Stomach (tissue), 9 donors: ENCODE data around the gene B3GALT2. TPM values are rescaled to one million over a fixed set of nuclear protein-coding genes. Genes with fewer than 3 reads are reported as not detected.

ENCODE experiments used
- DNase-seq, 2 donors: peaks; one replicate each; pipeline versions ENCODE4 v3.0.0 to v3.0.0-alpha.2; 2013 to 2019
- H3K27ac ChIP-seq, 5 donors: fragments of 200-600 bp in 4 of 5; sonication (generic) in 4 of 5; one replicate each; pipeline ENCODE4 v1.5.1; 2013 to 2019; ENCODE audit warnings: mild to moderate bottlenecking in 1 of 5, moderate library complexity in 1 of 5
- H3K27me3 ChIP-seq, 3 donors: fragments of 200-600 bp; sonication (generic); one replicate each; pipeline ENCODE4 v1.5.1; 2017 to 2019; ENCODE audit warnings: mixed run types in 1 of 3
- H3K36me3 ChIP-seq, 4 donors: fragments of 200-600 bp; sonication (generic); 1 replicate in 3 of 4; 2 replicates in 1 of 4; pipeline ENCODE4 v1.5.1; 2016 to 2019
- H3K4me1 ChIP-seq, 4 donors: fragments of 200-600 bp; sonication (generic); one replicate each; pipeline ENCODE4 v1.5.1; 2016 to 2019
- H3K4me3 ChIP-seq, 4 donors: fragments of 200-600 bp; sonication (generic) in 3 of 4; one replicate each; pipeline ENCODE4 v1.5.1; 2016 to 2019; ENCODE audit warnings: mild to moderate bottlenecking in 1 of 4
- H3K9me3 ChIP-seq, 4 donors: fragments of 200-600 bp; sonication (generic); one replicate each; pipeline ENCODE4 v1.5.1; 2016 to 2019
- CTCF ChIP-seq, 7 experiments: fragments of 450-650 bp in 4 of 7; fragments of 200-600 bp in 3 of 7; sonication (generic) in 3 of 7; IDR thresholded peaks; one replicate each; pipeline ENCODE4 v1.5.1; 2016 to 2019; ENCODE audit warnings: antibody characterized with exemption in 7 of 7, control low read depth in 2 of 7, mild to moderate bottlenecking in 1 of 7
- EP300 ChIP-seq: sonication (generic); formaldehyde crosslinking; IDR thresholded peaks from one replicate; pipeline ENCODE4 v1.6.1; 2017; ENCODE audit warnings: antibody characterized with exemption
- POLR2A ChIP-seq, 4 donors: fragments of 450-650 bp; IDR thresholded peaks; one replicate each; pipeline ENCODE4 v1.6.1; 2016; ENCODE audit warnings: antibody characterized with exemption in 4 of 4, control low read depth in 2 of 4, mild to moderate bottlenecking in 1 of 4, moderate library complexity in 1 of 4
- POLR2AphosphoS5 ChIP-seq, 3 donors: sonication (generic); formaldehyde crosslinking; IDR thresholded peaks; one replicate each; pipeline ENCODE4 v1.6.1; 2016; ENCODE audit warnings: antibody characterized with exemption in 3 of 3
- WGBS, 5 donors: extraction: QIAGEN DNeasy Blood & Tissue Kit in 3 of 5; methylation state at CpG; one replicate each; pipeline versions ENCODE4 v1.1.5 to v1.1.7; 2013 to 2018; 5-methylcytosine and 5-hydroxymethylcytosine counted together
- intact Hi-C: fragments of 100-400 bp; cut with DNase I; formaldehyde crosslinking; loops from one replicate; pipeline ENCODE4 v1.15.1; 2023; ENCODE audit warnings: low total_unique reads
- polyA plus RNA-seq, 3 donors: library from polyadenylated mRNA; stranded (reverse); fragments of 200-250 nt; gene quantifications; one replicate each; pipeline ENCODE4 v1.2.3, GENCODE V29; 2013
- total RNA-seq, 5 donors: library from RNA; depleted of rRNA; stranded (reverse); fragments of >200 nt; gene quantifications; one replicate each; pipeline versions ENCODE4 v1.1.0 to v1.2.3, GENCODE V29; 2014 to 2016
- donor health status: healthy with polysubstance abuse.
- donor health status: Bipolar disorder and iron deficiency.
- donor health status: healthy.

B3GALT2 gene
- total and polyA plus RNA-seq, 8 donors: 0.13 to 3.1 (median 0.45) TPM; not detected in 1

GRCh38 chr1:193222056-193222615 is 35.7 kb upstream of the B3GALT2 start:
- WGBS, 5 donors: 74 to 89% (median 84%) methylated on average over 8 of the region's 8 CpGs
- Histone ChIP-seq H3K9me3 (no peaks in the 10 kb centered on the region), H3K4me1 (peaks cover 0 to 4% (median 0%) of the 10 kb centered on the region in 4 donors), H3K36me3 (peaks cover 0 to 28% (median 13%) of the 10 kb centered on the region in 4 donors), H3K4me3 (no peak overlapping the region), H3K27me3 (no peaks in the 10 kb centered on the region), H3K27ac (peak overlapping the region in 1 of 5 donors; percentile 6)
- intact Hi-C loops: no loop called here
- TF ChIP-seq POLR2A (IDR thresholded peaks at IDR 0.05): no peak
- TF ChIP-seq EP300: no peak
- TF ChIP-seq CTCF (IDR thresholded peaks at IDR 0.05): no peak
- no peak for TF ChIP-seq POLR2AphosphoS5 (IDR thresholded peaks at IDR 0.05)
- peak in 1 of 2 donors; percentile 14 for DNase-seq

- Histone ChIP-seq H3K4me3 (no peak overlapping the region), H3K27ac (peak overlapping the region in 1 of 5 donors; percentile 6), H3K36me3 (peaks cover 0 to 33% (median 18%) of the 10 kb centered on the region in 4 donors), H3K9me3 (no peaks in the 10 kb centered on the region), H3K27me3 (no peaks in the 10 kb centered on the region), H3K4me1 (peaks cover 0 to under 1% (median 0%) of the 10 kb centered on the region in 4 donors)
- intact Hi-C loops: no loop called here
- DNase-seq: no peak
- TF ChIP-seq EP300 (no peak), CTCF (IDR thresholded peaks at IDR 0.05) (no peak), POLR2AphosphoS5 (IDR thresholded peaks at IDR 0.05) (no peak), POLR2A (IDR thresholded peaks at IDR 0.05) (no peak)
Measured at GRCh38 chr1:193221651-193222050, 35.2 kb upstream of the B3GALT2 start.

GRCh38 chr1:193219391-193219790 is 33.0 kb upstream of the B3GALT2 start:
- H3K4me1 ChIP-seq: no peaks in the 10 kb centered on the region
- peaks cover 0 to 47% (median 30%) of the 10 kb centered on the region in 4 donors for H3K36me3 ChIP-seq
- WGBS, 5 donors: 93 to 99% (median 95%) methylated on average over 4 of the region's 4 CpGs
- no peak overlapping the region for H3K27ac ChIP-seq
- H3K27me3 ChIP-seq: no peaks in the 10 kb centered on the region
- TF ChIP-seq POLR2A (IDR thresholded peaks at IDR 0.05) (no peak), POLR2AphosphoS5 (IDR thresholded peaks at IDR 0.05) (no peak), EP300 (no peak), CTCF (IDR thresholded peaks at IDR 0.05) (no peak)
- intact Hi-C loops: no loop called here
- H3K4me3 ChIP-seq: no peak overlapping the region
- no peaks in the 10 kb centered on the region for H3K9me3 ChIP-seq
- DNase-seq: no peak

GRCh38 chr1:193216920-193217319 is 30.5 kb upstream of the B3GALT2 start:
- TF ChIP-seq POLR2A (IDR thresholded peaks at IDR 0.05) (no peak), CTCF (IDR thresholded peaks at IDR 0.05) (no peak), POLR2AphosphoS5 (IDR thresholded peaks at IDR 0.05) (no peak)
- 78 to 90% (median 87%) methylated on average over 8 of the region's 8 CpGs for WGBS, 5 donors
- H3K4me1 ChIP-seq: no peaks in the 10 kb centered on the region
- intact Hi-C loops: no loop called here
- H3K4me3 ChIP-seq: no peak overlapping the region
- H3K9me3 ChIP-seq: no peaks in the 10 kb centered on the region
- peak in 1 of 2 donors; percentile 15 for DNase-seq
- no peaks in the 10 kb centered on the region for H3K27me3 ChIP-seq
- H3K36me3 ChIP-seq: peaks cover 0 to 69% (median 45%) of the 10 kb centered on the region in 4 donors
- H3K27ac ChIP-seq: no peak overlapping the region
